Measurements from ENCODE around the gene CSPG4.

Gene CSPG4

DNA sequence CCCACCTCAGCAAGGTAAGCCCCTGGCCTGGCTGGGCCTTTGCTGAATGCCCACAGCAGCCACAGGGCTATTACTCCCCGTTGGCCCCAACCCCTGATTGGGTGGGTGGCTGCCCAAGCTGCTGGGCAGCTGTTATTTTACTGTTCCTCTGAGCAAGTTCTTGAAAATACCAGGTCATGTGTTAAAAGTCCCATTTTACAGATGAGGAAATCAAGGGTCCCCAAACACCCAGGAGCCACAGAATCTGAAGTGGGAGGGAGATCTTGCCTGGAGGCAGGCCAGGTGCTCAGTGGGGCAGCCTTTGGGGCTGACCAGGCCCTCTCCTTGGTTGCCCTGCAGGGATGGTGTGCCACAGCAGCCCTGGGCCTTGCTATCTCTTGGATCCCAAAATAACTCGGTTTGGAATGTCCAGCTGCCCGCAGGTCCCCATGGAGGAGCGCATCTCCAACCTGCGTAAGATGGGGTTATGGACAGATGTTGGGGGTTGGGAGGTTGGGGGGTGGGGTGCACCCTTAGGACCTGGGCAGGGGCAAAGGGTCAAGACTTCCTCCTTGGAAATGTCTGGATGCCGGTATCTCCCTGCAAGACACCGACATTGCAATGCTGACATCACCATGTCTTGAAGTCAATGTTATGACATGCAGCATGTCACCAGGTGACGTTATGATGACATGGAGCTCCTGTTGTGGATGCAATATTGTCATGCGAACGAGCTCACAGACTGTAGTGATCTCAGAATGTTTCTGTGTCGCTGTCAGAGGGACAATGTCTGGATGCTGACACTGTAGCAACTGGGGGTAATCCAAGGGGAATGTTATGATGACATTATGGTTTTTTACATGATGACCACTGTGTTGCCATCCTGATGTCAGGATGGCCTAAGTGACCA, 13.3 kb upstream of the CSPG4 start:
- POLR2A ChIA-PET = interaction anchor here (1.4 kb wide), 1 partner anchor 13 kb away, joined by 4 read pairs; no protein-coding TSS in a partner anchor
- TF ChIP-seq L3MBTL2 (conservative IDR thresholded peaks at IDR 0.05) (no peak), BHLHE40 (IDR thresholded peaks at IDR 0.05; ENCODE audit: borderline replicate concordance) (no peak), LEF1 (IDR thresholded peaks at IDR 0.05; ENCODE audit: borderline replicate concordance) (no peak), FOXA1 (IDR thresholded peaks at IDR 0.05) (no peak), TARDBP (IDR thresholded peaks at IDR 0.05) (no peak), SUZ12 (IDR thresholded peaks at IDR 0.05) (no peak)
- CTCF ChIA-PET = no interaction called here
- DNase-seq (ENCODE audit: extremely low spot score) = no peak

DNA sequence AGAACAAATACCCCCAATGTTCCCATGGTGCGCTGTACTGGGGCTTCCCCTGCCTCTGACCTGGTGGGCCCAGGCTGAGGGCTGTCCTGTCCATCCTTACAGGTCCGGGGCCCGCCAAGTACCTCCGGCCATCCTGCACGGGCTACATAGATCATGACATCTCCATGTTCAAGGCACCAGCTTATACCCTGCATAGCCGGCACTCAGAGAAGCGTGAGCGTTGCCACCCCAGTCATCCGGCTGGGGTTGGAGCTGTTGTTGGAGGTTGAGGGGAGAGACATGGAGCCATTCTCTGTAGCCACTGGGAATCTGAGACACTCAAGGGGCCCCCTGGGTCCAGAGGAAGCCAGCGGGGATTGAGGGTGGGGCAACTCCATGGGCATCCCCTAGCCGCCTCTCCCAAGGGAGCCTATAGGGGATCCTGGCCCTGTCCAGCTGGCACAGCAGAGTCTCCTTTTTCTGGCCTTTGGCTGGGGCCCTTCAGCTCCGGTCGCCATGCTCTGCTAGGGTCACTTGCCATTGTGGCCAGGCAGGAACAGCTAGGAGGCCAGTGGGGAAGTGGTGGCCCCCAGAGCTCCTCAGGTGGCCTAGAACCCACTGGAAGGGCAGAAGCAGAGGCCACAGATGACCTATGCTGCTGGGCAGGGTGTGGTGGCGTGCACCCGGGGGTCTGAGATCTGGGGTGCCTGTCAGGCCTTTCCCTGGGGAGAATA, 12.5 kb upstream of the CSPG4 start:
- CTCF ChIA-PET = interaction anchor here (1.6 kb wide), 1 partner anchor 8 kb away, joined by 6 read pairs; no protein-coding TSS in a partner anchor
- no peak for TF ChIP-seq ARNT (IDR thresholded peaks at IDR 0.05)
- TF ChIP-seq NFRKB (IDR thresholded peaks at IDR 0.05) = no peak
- TF ChIP-seq, protein P1, sequence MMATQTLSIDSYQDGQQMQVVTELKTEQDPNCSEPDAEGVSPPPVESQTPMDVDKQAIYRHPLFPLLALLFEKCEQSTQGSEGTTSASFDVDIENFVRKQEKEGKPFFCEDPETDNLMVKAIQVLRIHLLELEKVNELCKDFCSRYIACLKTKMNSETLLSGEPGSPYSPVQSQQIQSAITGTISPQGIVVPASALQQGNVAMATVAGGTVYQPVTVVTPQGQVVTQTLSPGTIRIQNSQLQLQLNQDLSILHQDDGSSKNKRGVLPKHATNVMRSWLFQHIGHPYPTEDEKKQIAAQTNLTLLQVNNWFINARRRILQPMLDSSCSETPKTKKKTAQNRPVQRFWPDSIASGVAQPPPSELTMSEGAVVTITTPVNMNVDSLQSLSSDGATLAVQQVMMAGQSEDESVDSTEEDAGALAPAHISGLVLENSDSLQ (IDR thresholded peaks at IDR 0.05) = no peak
- TF ChIP-seq ELF4 (IDR thresholded peaks at IDR 0.05) = no peak
- POLR2A ChIA-PET = interaction anchor here (1.4 kb wide), 1 partner anchor 14 kb away, joined by 4 read pairs; no protein-coding TSS in a partner anchor
- DNase-seq (ENCODE audit: extremely low spot score) = no peak

DNA sequence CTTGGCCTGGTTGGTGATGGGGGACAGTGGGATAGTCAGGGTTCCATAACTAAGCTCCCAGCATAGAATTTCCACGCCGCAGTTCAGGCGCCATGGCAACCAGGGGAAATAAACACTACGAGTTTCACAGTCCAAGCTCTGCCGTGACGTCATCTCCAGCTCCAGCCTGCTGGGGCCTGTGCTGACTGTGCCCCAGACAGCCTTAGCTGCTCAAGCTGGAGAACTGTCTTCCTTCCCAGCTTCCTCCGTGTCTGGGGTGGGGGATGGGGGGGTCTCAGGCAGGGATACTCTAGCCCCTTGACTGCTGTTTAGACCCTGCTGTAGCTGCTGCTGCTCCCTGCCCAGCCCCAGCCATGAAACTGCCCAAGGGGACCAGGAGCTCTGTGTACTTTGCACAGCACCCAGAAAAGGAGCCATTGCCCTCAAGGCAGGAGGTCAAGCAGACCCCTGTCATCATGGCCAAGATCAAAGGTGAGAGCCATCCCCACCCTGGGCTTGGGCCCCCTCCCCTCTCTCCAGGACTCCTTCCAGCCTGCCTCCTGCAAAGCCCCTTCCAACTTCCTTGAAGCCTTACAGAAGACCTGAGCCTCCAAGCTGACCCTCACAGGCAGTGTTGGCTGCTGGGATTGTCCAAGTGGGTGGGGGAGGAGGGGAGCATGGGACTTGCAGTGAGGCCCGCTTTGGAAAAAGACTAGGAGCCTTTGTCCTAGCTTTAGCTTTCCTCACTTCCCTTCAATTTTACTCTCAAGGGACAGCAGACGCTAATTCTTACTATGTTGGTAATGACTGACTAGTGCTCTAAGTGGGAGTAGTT, 11.4 kb upstream of the CSPG4 start:
- CTCF ChIA-PET = interaction anchor here (1.1 to 1.7 kb wide), 4 partner anchors 9 to 78 kb away, joined by 6 to 7 read pairs (median 6); partner anchors contain the start of gene CSPG4
- POLR2A ChIA-PET = interaction anchor here (0.6 to 2.0 kb wide), 8 partner anchors 11 to 271 kb away, joined by 3 to 6 read pairs (median 3); no protein-coding TSS in a partner anchor
- no peak for TF ChIP-seq LEF1 (IDR thresholded peaks at IDR 0.05; ENCODE audit: borderline replicate concordance)
- TF ChIP-seq HDGF (IDR thresholded peaks at IDR 0.05; ENCODE audit: borderline replicate concordance) = no peak
- TF ChIP-seq CTBP1 (IDR thresholded peaks at IDR 0.05; ENCODE audit: borderline replicate concordance) = no peak
- TF ChIP-seq TARDBP (IDR thresholded peaks at IDR 0.05) = no peak
- TF ChIP-seq NFRKB (IDR thresholded peaks at IDR 0.05) = no peak
- peak; percentile 83 for DNase-seq (ENCODE audit: extremely low spot score)

DNA sequence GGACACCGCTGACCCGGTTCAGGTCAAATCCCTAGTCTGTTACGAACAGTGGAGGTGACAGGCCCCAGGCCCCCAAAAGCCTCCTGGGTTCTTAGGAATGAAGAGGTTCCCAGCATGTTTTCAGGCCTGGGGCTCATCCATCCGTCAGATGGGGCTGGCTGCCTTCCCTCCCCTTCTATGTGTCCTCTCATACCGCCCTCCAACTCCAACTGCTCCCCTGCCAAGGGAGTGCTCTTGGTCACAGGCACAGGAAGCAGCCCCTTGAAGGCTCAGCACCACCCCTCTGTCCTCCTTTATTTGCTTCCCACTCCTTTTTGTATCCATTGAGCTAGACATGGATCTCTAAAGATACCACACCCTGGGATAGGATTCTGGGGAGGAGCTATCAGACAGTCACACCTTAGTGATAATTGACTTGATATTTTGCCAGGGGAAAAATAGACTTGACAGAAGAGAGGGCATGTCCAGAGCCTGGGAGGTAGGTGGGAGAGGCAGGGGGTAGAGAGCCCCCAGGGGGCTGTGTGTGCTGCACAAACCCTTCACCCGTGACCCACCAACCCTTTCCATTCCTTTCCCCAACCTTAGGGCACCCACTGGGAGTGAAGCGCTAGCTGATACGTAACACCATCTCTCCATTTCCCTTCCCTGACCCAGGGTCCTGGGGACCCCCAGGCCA, 10.7 kb upstream of the CSPG4 start:
- TF ChIP-seq SUZ12 (IDR thresholded peaks at IDR 0.05) (no peak), FOXA1 (IDR thresholded peaks at IDR 0.05) (no peak), ARNT (IDR thresholded peaks at IDR 0.05) (no peak), SP1 (IDR thresholded peaks at IDR 0.05) (no peak), BHLHE40 (IDR thresholded peaks at IDR 0.05; ENCODE audit: borderline replicate concordance) (no peak), ZNF384 (IDR thresholded peaks at IDR 0.05) (no peak), ELF4 (IDR thresholded peaks at IDR 0.05) (no peak), L3MBTL2 (conservative IDR thresholded peaks at IDR 0.05) (no peak), LEF1 (IDR thresholded peaks at IDR 0.05; ENCODE audit: borderline replicate concordance) (no peak), TARDBP (IDR thresholded peaks at IDR 0.05) (no peak), NFRKB (IDR thresholded peaks at IDR 0.05) (no peak), CTBP1 (IDR thresholded peaks at IDR 0.05; ENCODE audit: borderline replicate concordance) (no peak), FOXM1 (IDR thresholded peaks at IDR 0.05; ENCODE audit: borderline replicate concordance) (no peak), FOXK2 (IDR thresholded peaks at IDR 0.05) (no peak), HDGF (IDR thresholded peaks at IDR 0.05; ENCODE audit: borderline replicate concordance) (no peak)
- TF ChIP-seq, protein P1 (IDR thresholded peaks at IDR 0.05) = no peak
- ChIA-PET CTCF (interaction anchor here (1.1 to 1.7 kb wide), 4 partner anchors 10 to 78 kb away, joined by 6 to 7 read pairs (median 6); partner anchors contain the start of gene CSPG4), POLR2A (interaction anchor here (0.6 to 2.0 kb wide), 8 partner anchors 10 to 270 kb away, joined by 3 to 6 read pairs (median 3); no protein-coding TSS in a partner anchor)
- no peak for DNase-seq (ENCODE audit: extremely low spot score)

DNA sequence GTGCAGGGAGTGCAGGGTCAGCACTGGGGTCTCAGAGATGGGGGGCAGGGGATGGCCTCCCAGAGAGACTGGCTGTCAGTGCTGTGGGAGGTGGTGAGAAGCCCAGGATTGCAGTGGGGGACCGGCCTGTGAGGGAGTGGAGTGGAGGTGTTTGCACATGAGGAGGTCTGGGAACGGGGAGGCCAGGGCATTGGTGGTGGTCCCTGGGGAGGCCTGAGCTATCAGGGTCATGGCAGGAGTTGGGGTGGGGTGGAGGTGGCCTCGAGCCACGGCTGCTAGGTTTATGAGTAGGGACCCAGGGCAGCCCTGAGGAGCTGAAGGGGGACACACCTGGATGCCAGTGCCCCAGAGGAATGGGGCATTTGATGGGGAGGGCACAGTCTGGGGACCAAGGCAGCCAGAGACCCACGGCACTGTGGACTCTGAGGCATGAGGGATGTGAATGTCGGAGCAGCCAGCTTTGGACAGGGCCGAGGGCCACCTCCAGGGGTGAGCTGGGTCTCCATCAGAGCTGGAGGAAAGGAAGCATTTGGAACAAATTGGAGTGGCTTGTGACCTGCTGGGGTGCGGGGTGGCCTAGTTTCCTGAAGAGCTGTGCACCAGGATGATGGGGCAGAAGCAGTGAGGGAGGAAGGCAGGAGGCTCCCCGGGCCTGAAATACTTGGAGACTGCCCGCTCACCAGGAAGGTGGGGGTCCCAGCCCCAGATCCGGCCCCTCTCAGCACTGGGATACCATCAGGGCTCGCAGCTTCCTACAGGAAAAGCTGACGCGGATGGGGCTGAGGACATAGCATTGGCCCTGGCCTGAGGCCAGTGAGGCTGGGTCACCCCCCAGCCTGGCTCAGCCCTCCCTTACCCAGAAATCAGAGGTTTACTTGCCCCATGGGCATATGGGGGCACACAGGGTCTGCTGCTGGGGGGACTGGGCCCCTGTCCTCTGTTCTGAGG, 9.5 kb upstream of the CSPG4 start:
- TF ChIP-seq CTBP1 (IDR thresholded peaks at IDR 0.05; ENCODE audit: borderline replicate concordance) (no peak), FOXM1 (IDR thresholded peaks at IDR 0.05; ENCODE audit: borderline replicate concordance) (no peak), FOXA1 (IDR thresholded peaks at IDR 0.05) (no peak), SP1 (IDR thresholded peaks at IDR 0.05) (no peak), BHLHE40 (IDR thresholded peaks at IDR 0.05; ENCODE audit: borderline replicate concordance) (no peak), ELF4 (IDR thresholded peaks at IDR 0.05) (no peak), LEF1 (IDR thresholded peaks at IDR 0.05; ENCODE audit: borderline replicate concordance) (no peak), HDGF (IDR thresholded peaks at IDR 0.05; ENCODE audit: borderline replicate concordance) (no peak), L3MBTL2 (conservative IDR thresholded peaks at IDR 0.05) (no peak), ARNT (IDR thresholded peaks at IDR 0.05) (no peak), ZNF384 (IDR thresholded peaks at IDR 0.05) (no peak), NFRKB (IDR thresholded peaks at IDR 0.05) (no peak), TARDBP (IDR thresholded peaks at IDR 0.05) (no peak), SUZ12 (IDR thresholded peaks at IDR 0.05) (no peak), FOXK2 (IDR thresholded peaks at IDR 0.05) (no peak)
- TF ChIP-seq, protein P1 (IDR thresholded peaks at IDR 0.05) = no peak
- POLR2A ChIA-PET = interaction anchor here (1.1 kb wide), 1 partner anchor 16 kb away, joined by 4 read pairs; no protein-coding TSS in a partner anchor
- no peak for DNase-seq (ENCODE audit: extremely low spot score)
- CTCF ChIA-PET = interaction anchor here (0.6 to 1.2 kb wide), 3 partner anchors 10 to 87 kb away, joined by 3 read pairs; no protein-coding TSS in a partner anchor

All from HEK293T (cell line).